Epithelial cell of esophagus (primary cell): Measurements from ENCODE around the gene ACCSL.
A peak's percentile ranks its signal among the peaks of the same experiment; 100 is the strongest.

Source experiments
- DNase-seq: peaks from one replicate; pipeline ENCODE4 v3.0.0; 2010; ENCODE audit warnings: low read depth
- H3K4me3 ChIP-seq: 2 replicates; pipeline ENCODE4 v1.5.1; 2011; ENCODE audit warnings: mild to moderate bottlenecking, low read length, control low read depth
- CTCF ChIP-seq: IDR thresholded peaks from 2 replicates; pipeline ENCODE4 v1.5.1; 2011; ENCODE audit warnings: low read depth, mild to moderate bottlenecking, low read length, control low read depth, inconsistent platforms; ENCODE audit not compliant: insufficient read depth; ENCODE audit errors: missing control alignments

ACCSL gene

GRCh38 chr11:44018829-44019228 is 29.0 kb upstream of the ACCSL start:
- TF ChIP-seq CTCF, result no peak
- no peak for DNase-seq
- H3K4me3 ChIP-seq, result no peak overlapping the region

GRCh38 chr11:44024977-44025376 is 22.8 kb upstream of the ACCSL start:
- H3K4me3 ChIP-seq, result no peak overlapping the region
- no peak for TF ChIP-seq CTCF
- no peak for DNase-seq

- DNase-seq, result no peak
- H3K4me3 ChIP-seq, result no peak overlapping the region
- no peak for TF ChIP-seq CTCF
Observed at GRCh38 chr11:44025727-44026126, 22.1 kb upstream of the ACCSL start.

GRCh38 chr11:44028401-44028800 is 19.4 kb upstream of the ACCSL start:
- no peak for TF ChIP-seq CTCF
- H3K4me3 ChIP-seq, result no peak overlapping the region
- no peak for DNase-seq

- H3K4me3 ChIP-seq, result no peak overlapping the region
- DNase-seq, result no peak
- no peak for TF ChIP-seq CTCF
Observed at GRCh38 chr11:44028816-44029506, 18.8 kb upstream of the ACCSL start.

GRCh38 chr11:44029507-44029845 is 18.3 kb upstream of the ACCSL start:
- no peak for DNase-seq
- TF ChIP-seq CTCF, result no peak
- no peak overlapping the region for H3K4me3 ChIP-seq

GRCh38 chr11:44029977-44030911 is 17.5 kb upstream of the ACCSL start:
- H3K4me3 ChIP-seq, result no peak overlapping the region
- peak; percentile 27 for DNase-seq
- TF ChIP-seq CTCF, result no peak
